ENCODE data around the gene NCKIPSD.

NCKIPSD gene

GRCh38 chr3:48625600-48625999, 60.1 kb downstream of the NCKIPSD start:
- no peak for DNase-seq

- DNase-seq: no peak
Measured at GRCh38 chr3:48624767-48625166, 60.9 kb downstream of the NCKIPSD start.

GRCh38 chr3:48623851-48624547, 61.7 kb downstream of the NCKIPSD start:
- DNase-seq: no peak
